Measurements from ENCODE around the gene MECP2.

MECP2 gene

DNA sequence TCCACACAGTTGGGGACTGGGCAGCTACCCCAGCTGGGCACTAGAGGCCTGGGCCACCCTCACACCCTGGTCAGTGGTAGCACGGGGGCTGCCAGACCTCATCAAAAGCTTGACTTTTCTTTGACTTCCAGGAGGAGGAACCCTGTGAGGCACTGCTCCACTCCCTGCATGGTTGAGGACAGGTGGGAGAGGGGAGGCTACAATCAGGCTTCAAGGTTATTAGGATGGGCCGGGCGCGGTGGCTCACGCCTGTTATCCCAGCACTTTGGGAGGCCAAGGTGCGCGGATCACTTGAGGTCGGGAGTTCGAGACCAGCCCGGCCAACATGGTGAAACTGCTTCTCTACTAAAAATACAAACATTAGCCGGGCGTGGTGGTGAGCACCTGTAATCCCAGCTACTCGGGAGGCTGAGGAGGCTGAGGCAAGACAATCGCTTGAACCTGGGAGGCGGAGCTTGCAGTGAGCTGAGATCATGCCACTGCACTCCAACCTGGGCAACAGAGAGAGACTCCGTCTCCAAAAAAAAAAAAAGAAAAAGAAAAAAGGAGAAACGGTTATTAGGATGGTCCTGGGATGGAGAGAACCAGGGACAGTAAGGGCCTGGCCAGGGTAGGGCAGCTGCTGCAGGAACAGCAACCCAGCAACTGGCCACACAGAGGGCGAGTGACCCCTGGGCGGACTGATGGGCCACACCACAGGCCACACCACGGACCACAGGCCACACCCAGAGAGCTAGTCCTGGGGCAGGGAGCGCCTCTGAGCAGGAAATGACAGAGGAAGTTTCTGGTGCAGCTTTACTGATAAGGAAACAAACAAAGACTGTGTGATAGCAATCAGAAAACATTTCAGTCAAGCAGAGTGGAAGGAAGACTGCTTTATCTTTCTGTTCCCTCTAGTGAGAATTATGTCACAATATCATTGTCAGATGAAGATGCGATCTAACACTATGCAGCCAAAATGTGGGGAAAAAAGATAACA, 26.0 kb upstream of the MECP2 start:
- peak; percentile 17 for DNase-seq (ENCODE audit: low read depth)
- no peak overlapping the region for H3K4me3 ChIP-seq (ENCODE audit: low read depth, low read length)
- TF ChIP-seq, protein P1, sequence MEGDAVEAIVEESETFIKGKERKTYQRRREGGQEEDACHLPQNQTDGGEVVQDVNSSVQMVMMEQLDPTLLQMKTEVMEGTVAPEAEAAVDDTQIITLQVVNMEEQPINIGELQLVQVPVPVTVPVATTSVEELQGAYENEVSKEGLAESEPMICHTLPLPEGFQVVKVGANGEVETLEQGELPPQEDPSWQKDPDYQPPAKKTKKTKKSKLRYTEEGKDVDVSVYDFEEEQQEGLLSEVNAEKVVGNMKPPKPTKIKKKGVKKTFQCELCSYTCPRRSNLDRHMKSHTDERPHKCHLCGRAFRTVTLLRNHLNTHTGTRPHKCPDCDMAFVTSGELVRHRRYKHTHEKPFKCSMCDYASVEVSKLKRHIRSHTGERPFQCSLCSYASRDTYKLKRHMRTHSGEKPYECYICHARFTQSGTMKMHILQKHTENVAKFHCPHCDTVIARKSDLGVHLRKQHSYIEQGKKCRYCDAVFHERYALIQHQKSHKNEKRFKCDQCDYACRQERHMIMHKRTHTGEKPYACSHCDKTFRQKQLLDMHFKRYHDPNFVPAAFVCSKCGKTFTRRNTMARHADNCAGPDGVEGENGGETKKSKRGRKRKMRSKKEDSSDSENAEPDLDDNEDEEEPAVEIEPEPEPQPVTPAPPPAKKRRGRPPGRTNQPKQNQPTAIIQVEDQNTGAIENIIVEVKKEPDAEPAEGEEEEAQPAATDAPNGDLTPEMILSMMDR (IDR thresholded peaks at IDR 0.05; ENCODE audit: control insufficient read depth, extremely low read depth, insufficient read depth), result no peak

DNA sequence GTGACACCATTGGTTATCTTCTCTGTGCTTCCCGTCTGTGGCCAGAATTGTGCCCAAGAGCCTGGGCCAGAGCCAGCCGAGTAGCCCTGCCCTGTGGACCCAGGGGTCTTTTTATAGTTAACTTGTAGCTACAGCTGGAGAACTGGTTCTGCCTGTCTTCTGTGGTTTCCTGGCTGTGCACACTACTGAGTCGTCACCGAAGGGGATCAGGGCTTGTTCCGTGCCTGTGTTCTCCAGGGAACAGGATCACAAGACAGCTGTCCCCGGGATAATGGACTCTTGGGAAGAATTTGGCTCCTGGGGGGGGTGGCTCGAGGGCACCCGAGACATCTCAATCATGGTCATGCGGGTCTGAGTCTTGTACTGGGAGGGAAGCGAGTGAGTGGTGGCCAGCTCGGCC, 24.4 kb upstream of the MECP2 start:
- no peak for DNase-seq (ENCODE audit: low read depth)
- H3K4me3 ChIP-seq (ENCODE audit: low read depth, low read length), result no peak overlapping the region
- TF ChIP-seq, protein P1 (IDR thresholded peaks at IDR 0.05; ENCODE audit: control insufficient read depth, extremely low read depth, insufficient read depth), result no peak

DNA sequence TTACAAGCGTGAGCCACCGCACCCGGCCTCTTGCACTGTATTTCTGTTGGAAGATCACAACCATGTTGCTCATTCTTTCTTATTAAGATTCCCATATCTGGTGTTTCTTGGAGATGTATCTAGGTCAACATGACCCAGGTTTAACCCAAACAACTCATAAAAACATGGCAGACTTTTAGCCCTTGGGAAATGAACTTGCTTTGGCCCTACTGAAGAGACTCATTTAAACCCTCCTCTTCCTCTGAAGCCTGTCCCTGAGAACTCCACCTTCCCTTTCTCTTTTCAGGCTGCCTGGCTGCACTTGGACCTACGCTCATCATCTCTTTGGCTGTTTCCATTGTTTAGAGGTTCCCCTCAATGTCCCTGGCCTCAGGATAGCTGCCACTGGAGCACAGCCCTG, 23.7 kb upstream of the MECP2 start:
- TF ChIP-seq, protein P1 (IDR thresholded peaks at IDR 0.05; ENCODE audit: control insufficient read depth, extremely low read depth, insufficient read depth), result no peak
- DNase-seq (ENCODE audit: low read depth), result no peak
- no peak overlapping the region for H3K4me3 ChIP-seq (ENCODE audit: low read depth, low read length)

DNA sequence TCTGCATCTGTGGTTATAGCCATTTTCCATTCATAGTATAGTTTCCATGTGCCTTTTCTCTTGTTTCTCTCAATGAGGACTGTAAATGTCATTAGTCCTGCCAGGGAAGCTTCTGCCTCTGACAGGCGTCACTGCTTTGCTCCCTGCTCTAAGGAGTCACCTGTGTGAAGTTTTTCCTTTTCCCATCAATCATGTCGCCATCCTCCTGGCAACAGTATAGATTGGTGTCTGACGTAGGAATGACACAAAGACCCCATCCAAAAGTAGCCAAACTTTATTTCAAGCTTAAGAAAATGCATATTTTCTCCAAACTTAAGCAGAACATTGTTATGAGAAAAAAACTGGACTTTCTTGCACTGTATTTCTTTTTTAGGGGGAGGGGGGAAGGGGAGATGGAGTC, 23.1 kb upstream of the MECP2 start:
- H3K4me3 ChIP-seq (ENCODE audit: low read depth, low read length), result no peak overlapping the region
- TF ChIP-seq, protein P1 (IDR thresholded peaks at IDR 0.05; ENCODE audit: control insufficient read depth, extremely low read depth, insufficient read depth), result no peak
- DNase-seq (ENCODE audit: low read depth), result no peak

DNA sequence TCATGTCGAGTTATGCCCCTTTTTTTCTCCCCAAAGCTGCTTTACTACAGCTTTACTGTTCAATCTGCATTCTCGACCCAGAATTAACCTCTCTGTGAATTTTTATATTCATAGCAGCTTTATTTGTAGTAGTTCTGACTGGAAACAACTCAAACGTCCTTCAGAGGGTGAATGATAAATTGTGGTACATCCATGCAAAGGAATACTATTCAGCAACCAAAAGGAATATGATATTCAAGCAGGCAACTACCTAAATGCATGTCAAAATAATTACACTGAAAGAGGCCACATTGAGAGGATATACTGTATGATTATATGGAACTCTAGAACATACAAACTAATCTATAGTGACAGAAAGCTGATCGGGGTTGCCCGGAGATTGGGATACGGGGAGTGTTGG, 20.0 kb upstream of the MECP2 start:
- H3K4me3 ChIP-seq (ENCODE audit: low read depth, low read length), result no peak overlapping the region

DNA sequence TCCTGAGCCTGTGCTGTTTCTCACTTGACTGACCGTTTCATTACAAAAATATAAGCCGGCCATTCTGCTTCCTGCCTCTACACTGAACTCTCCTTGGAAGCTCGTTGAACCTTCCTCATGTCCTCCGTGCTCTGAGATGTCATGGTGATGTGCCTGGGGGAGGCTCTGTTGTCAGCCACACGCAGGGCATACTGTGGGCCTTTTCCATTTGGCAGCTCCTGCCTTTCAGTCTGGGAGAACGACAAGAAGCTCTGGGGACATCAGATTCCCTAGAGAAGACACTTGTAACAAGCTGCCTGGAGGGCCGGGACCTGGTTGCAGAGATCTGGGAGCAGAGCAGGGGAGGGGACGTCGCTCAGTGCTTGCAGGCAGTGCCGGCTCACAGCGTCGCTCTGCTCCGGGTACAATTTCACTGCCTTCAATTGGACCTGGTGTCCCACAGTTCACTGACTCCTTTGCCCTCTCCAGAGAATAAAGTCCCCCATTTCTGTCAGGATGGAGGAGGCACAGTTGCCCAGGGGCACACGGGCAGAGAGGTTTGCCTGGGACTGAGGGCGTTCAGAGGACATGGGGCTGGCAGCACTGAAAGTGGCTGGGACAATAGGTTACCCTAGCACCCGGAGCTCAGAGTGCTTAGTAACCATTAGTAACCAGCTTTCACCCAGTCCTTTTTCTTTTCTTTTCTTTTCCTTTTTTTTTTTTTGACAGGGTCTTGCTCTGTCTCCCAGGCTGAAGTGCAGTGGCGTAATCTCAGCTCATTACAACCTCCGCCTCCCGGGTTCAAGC, 19.1 kb upstream of the MECP2 start:
- TF ChIP-seq, protein P1 (IDR thresholded peaks at IDR 0.05; ENCODE audit: control insufficient read depth, extremely low read depth, insufficient read depth), result no peak
- DNase-seq (ENCODE audit: low read depth), result no peak
- H3K4me3 ChIP-seq (ENCODE audit: low read depth, low read length), result no peak overlapping the region

More for the DNA sequence above, 20.0 kb upstream of the MECP2 start:
- no peak for DNase-seq (ENCODE audit: low read depth)
- TF ChIP-seq, protein P1 (IDR thresholded peaks at IDR 0.05; ENCODE audit: control insufficient read depth, extremely low read depth, insufficient read depth), result no peak

Data from LNCaP clone FGC (cell line).